Fibroblast of skin of left quadriceps (primary cell): Measurements from ENCODE around the gene ADK.

ENCODE experiments used
- DNase-seq, 2 experiments: peaks; one replicate each; pipeline ENCODE4 v3.0.0-alpha.2; 2013; ENCODE audit warnings: low read depth in 2 of 2

The ADK gene

GRCh38 chr10:74736029-74736428 lies 585.0 kb downstream of the ADK start:
- DNase-seq, result no peak

- no peak for DNase-seq
Measured at GRCh38 chr10:74738052-74738451, 587.0 kb downstream of the ADK start.

DNA sequence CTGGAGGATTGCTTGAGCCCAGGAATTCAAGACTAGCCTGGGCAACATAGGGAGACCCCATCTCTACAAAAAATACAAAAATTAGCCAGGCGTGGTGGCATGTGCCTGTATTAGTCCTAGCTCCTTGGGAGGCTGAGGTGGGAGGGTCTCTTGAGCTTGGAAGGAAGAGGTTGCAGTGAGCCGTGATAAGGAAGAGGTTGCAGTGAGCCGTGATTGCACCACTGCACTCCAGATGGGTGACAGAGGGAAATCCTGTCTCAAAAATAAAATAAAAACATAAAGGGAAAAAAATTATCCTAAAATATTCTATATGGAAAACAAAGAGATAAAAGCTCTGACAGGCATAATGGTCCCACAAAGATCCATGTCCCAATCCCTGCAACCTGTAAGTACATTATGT lies 587.5 kb downstream of the ADK start:
- no peak for DNase-seq

DNA sequence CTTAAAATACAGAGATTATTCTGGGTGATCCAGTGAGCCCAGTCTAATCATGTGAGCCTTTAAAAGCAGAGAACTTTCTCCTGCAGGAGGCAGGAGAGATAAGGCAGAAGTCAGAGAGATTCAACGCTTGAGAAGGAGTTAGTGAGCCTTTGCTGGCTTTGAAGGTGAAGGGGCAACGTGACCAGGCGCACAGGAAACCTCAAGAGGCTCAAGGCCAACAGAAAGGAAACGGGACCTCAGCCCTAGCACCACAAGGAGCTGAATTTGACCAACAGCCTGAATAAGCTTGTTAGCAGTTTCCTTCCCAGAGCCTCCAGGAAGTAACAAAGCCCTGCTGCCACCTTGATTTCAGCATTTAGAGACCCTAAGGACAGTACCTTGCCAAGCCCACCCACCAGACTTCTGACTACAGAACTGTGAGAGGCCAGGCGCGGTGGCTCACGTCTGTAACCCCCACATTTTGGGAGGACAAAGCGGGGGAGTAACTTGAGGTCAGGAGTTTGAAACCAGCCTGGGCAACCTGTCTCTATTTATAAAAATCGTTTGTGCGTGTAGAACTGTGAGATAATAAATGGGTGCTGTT lies 588.1 kb downstream of the ADK start:
- no peak for DNase-seq

DNA sequence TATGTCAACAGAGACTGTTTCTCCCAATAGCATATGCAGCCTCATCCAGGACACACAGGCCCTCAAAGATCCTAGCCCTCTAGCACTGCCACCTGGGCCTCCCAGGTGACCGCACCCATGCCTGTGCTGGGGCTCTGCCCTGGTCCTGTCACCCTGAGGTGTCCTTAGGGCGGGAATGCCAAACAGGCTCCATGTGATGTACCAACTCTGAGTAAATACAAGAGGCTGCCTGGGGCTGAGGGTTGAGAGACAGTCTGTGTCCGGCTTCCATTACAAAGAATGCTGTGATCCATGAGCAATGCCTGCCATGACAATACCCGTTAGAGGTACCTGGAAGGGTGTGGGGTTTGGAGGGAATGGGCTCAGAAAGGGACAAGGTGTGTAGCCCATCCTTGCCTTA lies 592.4 kb downstream of the ADK start:
- no peak for DNase-seq

- no peak for DNase-seq
Measured at GRCh38 chr10:74745449-74745848, 594.4 kb downstream of the ADK start.

DNA sequence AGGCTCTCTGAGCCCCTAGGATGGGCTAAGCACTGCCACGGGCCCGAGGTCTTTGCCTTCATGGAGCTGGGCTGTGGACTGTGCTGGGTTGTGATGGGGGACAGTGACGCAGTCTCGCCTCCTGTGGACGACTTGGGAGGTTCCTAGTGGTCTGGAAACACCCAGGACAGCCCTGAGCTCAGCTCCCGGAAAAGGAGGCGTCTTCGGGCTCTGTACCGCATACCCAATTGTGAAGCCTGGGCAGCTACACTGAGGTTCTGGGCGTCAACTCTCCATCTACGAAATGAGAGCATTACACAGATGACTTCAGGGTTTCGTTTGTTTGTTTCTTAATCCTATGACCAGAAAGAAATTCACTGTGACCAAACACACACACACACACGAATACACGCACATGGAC lies 595.8 kb downstream of the ADK start:
- DNase-seq, result no peak

- no peak for DNase-seq
Measured at GRCh38 chr10:74748468-74749031, 597.5 kb downstream of the ADK start.

DNA sequence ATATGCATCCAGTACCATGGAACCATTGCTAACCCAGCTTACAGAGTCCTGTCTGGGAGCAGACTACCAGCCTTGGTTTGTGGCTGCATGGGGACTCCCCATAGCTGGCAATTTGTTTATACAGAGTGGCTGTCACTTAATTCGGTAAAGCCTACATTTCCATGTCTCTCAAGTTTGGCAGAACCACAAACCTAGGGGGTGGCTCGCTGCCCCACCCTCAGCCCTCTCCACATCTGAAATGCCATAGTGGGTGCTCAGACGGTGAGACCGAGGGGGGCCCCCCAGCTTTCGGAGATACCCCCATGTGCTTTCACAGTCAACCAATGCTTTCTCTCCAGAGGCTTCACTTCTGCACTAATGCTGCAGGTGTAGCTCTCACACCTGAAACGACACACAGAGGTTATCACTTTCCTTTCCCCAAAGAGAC lies 599.8 kb downstream of the ADK start:
- no peak for DNase-seq

- no peak for DNase-seq
Measured at GRCh38 chr10:74752371-74753040, 601.5 kb downstream of the ADK start.

GRCh38 chr10:74753442-74754211 lies 602.6 kb downstream of the ADK start:
- peak; percentile 95 to 96 for DNase-seq

GRCh38 chr10:74754381-74754821 lies 603.4 kb downstream of the ADK start:
- DNase-seq, result peak; percentile 43 to 51

DNA sequence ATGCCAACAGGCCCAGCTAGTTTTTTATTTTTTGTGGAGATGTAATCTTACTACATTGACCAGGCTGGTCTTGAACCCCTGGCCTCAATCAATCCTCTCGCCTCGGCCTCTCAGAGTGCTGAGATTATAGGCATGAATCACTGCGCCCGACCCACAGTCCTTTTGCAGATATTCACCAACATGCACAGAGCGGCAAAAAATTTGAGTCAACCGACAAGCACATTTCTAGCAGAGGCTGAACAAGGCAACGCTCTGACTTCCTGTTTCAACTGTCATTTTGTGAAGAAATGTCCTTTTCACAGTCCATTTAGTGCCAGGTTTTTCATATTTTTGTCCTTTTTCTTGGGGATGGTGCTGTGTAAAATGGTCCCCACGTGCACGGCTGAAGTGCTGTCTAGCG lies 604.3 kb downstream of the ADK start:
- no peak for DNase-seq
